Measurements from ENCODE around the gene IFRD2. TPM values are rescaled to one million over a fixed set of nuclear protein-coding genes. Genes with fewer than 3 reads are reported as not detected.

The IFRD2 gene
- total and polyA plus RNA-seq, 9 of the 15 experiments (the other 6 are each of a cell fraction or from before 2014, with no cell fraction given): 30.5 to 115 (median 52.8) TPM

DNA sequence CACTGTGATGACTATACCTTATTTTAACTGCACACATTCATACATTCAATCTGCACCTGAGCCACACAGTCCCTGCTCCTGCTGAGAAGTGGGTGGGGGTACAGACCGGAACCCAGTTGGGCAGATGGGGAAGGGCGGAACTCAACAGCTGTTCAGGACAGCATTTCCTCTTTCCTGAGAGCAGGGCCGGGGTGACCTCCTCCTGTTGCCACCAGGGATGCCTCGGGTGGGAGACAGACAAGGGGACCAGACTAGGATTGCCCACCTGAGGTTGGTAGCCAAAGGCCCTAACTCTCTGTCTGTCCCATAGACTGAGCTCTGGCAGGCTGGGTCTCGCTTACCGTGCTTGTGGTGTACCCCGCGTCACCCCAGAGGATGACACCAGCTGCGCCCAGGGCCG, 26.4 kb upstream of the IFRD2 start:
- H3K79me2 ChIP-seq (ENCODE audit: control insufficient read depth, insufficient read depth, low read length): peaks cover 22% of the 10 kb centered on the region

DNA sequence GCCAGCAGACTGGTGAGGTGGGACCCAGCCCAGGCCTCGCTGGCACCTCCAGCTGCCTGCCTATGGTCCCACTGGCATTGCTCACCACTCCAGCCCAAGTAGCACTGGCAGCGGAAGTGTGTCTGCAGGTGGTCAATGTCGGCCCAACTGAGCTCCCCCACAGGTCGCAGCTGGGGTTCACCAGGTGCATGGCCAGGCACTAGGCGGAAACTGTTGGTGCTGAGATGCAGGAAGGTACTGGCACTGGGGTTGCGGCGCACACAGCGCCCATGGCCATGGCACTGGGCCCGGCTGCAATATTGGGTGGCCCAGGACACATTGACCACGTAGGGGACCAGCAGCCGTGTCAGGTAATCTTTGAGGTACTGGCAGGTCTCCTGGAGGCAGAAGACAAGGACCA, 25.9 kb upstream of the IFRD2 start:
- Histone ChIP-seq H3K9me1 (ENCODE audit: control insufficient read depth, insufficient read depth, low read length) (no peaks in the 10 kb centered on the region), H3K36me3 (ENCODE audit: control insufficient read depth, insufficient read depth, low read length) (peaks cover 20% of the 10 kb centered on the region; the same call in 2 of the 3 replicates), H2AFZ (ENCODE audit: low read depth, low read length) (no peak overlapping the region), H3K27me3 (ENCODE audit: control insufficient read depth in 2 of 2, insufficient read depth in 2 of 2, low read length in 2 of 2) (no peaks in the 10 kb centered on the region), H3K9ac (ENCODE audit: insufficient read depth in 1 of 2, low read depth in 2 of 2, low read length in 2 of 2) (peak overlapping the region in 1 of 2 experiments; percentile 83; a peak in 2 of 4 replicates), H3K27ac (ENCODE audit: extremely low read depth, low read depth, low read length) (no peak overlapping the region), H3K4me1 (replicated peaks in 1 of 2; ENCODE audit: control insufficient read depth in 2 of 2, insufficient read depth in 2 of 2, low read length in 2 of 2) (peaks cover 27 to 68% of the 10 kb centered on the region in 2 experiments), H3K9me3 (replicated peaks; ENCODE audit: control insufficient read depth, insufficient read depth, low read depth, low read length) (no peaks in the 10 kb centered on the region), H4K20me1 (replicated peaks; ENCODE audit: control insufficient read depth, insufficient read depth, low read length) (no peaks in the 10 kb centered on the region), H3K4me3 (no peak overlapping the region), H3K79me2 (ENCODE audit: control insufficient read depth, insufficient read depth, low read length) (peaks cover 22% of the 10 kb centered on the region), H3K4me2 (ENCODE audit: insufficient read depth, low read length) (no peak overlapping the region)
- WGBS (ENCODE audit: insufficient coverage, low coverage, missing lambda C conversion rate): 83% methylated on average over 2 of the region's 11 CpGs
- BruUV-seq (replicated peaks): no TSS peak
- POLR2A ChIA-PET: interaction anchor here (0.6 to 1.0 kb wide), 2 partner anchors 10 to 19 kb away, joined by 3 read pairs; partner anchors contain the start of genes HYAL3, NAA80 and TUSC2
- FAIRE-seq (no peak), DNase-seq (ENCODE audit: extremely low read depth in 1 of 4, low spot score in 3 of 4) (no peak), ATAC-seq (no peak)
- in situ Hi-C loops (cut with MboI) (no loop called here), intact Hi-C loops (cut with micrococcal nuclease) (no loop called here)
- CTCF ChIA-PET (ENCODE audit: low intra/inter-chr PET ratio): no interaction called here
- TF ChIP-seq CREB3L1 (IDR thresholded peaks at IDR 0.05; ENCODE audit: borderline replicate concordance, low read depth): no peak
- TF ChIP-seq ZBTB17 (CRISPR knock-in tag; IDR thresholded peaks at IDR 0.05): no peak
- TF ChIP-seq, protein P1, sequence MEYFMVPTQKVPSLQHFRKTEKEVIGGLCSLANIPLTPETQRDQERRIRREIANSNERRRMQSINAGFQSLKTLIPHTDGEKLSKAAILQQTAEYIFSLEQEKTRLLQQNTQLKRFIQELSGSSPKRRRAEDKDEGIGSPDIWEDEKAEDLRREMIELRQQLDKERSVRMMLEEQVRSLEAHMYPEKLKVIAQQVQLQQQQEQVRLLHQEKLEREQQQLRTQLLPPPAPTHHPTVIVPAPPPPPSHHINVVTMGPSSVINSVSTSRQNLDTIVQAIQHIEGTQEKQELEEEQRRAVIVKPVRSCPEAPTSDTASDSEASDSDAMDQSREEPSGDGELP (CRISPR knock-in tag; IDR thresholded peaks at IDR 0.05; ENCODE audit: borderline replicate concordance): 0 out of 2 replicates have a peak, but pooled peaks have one; percentile 2
- no peak for TF ChIP-seq NFE2L1 (tag; IDR thresholded peaks at IDR 0.05; ENCODE audit: borderline replicate concordance, low read depth)
- no peak for TF ChIP-seq PHF21A (IDR thresholded peaks at IDR 0.05; ENCODE audit: borderline replicate concordance, low read depth)
- TF ChIP-seq SFPQ (IDR thresholded peaks at IDR 0.05; ENCODE audit: low read depth, low read length): no peak
- no peak for TF ChIP-seq PHB (CRISPR knock-in tag; IDR thresholded peaks at IDR 0.05)

More for the DNA sequence above, 26.4 kb upstream of the IFRD2 start:
- no peak overlapping the region; the same call in 2 of the 3 replicates for H3K27ac ChIP-seq (ENCODE audit: extremely low read depth, low read depth, low read length)
- in situ Hi-C loops (cut with MboI): no loop called here
- ATAC-seq (no peak), FAIRE-seq (no peak), DNase-seq (ENCODE audit: extremely low read depth in 1 of 4, low spot score in 3 of 4) (no peak)
- H3K9ac ChIP-seq (ENCODE audit: insufficient read depth in 1 of 2, low read depth in 2 of 2, low read length in 2 of 2): peak overlapping the region in 1 of 2 experiments; percentile 83; a peak in 2 of 4 replicates
- POLR2A ChIA-PET: interaction anchor here (0.6 to 1.1 kb wide), 6 partner anchors 9 to 104 kb away, joined by 3 to 5 read pairs (median 3); partner anchors contain the start of genes HYAL1, IFRD2 and TUSC2
- H3K36me3 ChIP-seq (ENCODE audit: control insufficient read depth, insufficient read depth, low read length): peaks cover 20% of the 10 kb centered on the region; the same call in 2 of the 3 replicates
- no peaks in the 10 kb centered on the region for H3K27me3 ChIP-seq (ENCODE audit: control insufficient read depth in 2 of 2, insufficient read depth in 2 of 2, low read length in 2 of 2)
- intact Hi-C loops (cut with micrococcal nuclease): no loop called here
- TF ChIP-seq, protein P1 (CRISPR knock-in tag; IDR thresholded peaks at IDR 0.05; ENCODE audit: borderline replicate concordance): 0 out of 2 replicates have a peak, but pooled peaks have one; percentile 16
- no peak for TF ChIP-seq SIRT6 (IDR thresholded peaks at IDR 0.05; ENCODE audit: low read depth, low read length)
- BruUV-seq (replicated peaks): no TSS peak
- H2AFZ ChIP-seq (ENCODE audit: low read depth, low read length): no peak overlapping the region
- 80% methylated on average over 1 of the region's 10 CpGs for WGBS (ENCODE audit: insufficient coverage, low coverage, missing lambda C conversion rate)
- no peaks in the 10 kb centered on the region for H3K9me3 ChIP-seq (replicated peaks; ENCODE audit: control insufficient read depth, insufficient read depth, low read depth, low read length)
- no peak overlapping the region for H3K4me2 ChIP-seq (ENCODE audit: insufficient read depth, low read length)
- H3K9me1 ChIP-seq (ENCODE audit: control insufficient read depth, insufficient read depth, low read length): no peaks in the 10 kb centered on the region
- no peak overlapping the region for H3K4me3 ChIP-seq
- H4K20me1 ChIP-seq (replicated peaks; ENCODE audit: control insufficient read depth, insufficient read depth, low read length): no peaks in the 10 kb centered on the region
- CTCF ChIA-PET (ENCODE audit: low intra/inter-chr PET ratio): no interaction called here
- H3K4me1 ChIP-seq (replicated peaks in 1 of 2; ENCODE audit: control insufficient read depth in 2 of 2, insufficient read depth in 2 of 2, low read length in 2 of 2): peaks cover 27 to 70% of the 10 kb centered on the region in 2 experiments
